GM18511 (cell line): Measurements from ENCODE around the gene NCOA7.
"Not testable (repeated sequence)": the region's sequence is repeated elsewhere in the genome, so short reads cannot be mapped to it uniquely, and the experiment has no call there.

ENCODE experiments used
- ATAC-seq: cut with Tn5 transposase; IDR thresholded peaks from one replicate; pipeline ENCODE4 v1.9.1; 2021; ENCODE audit warnings: mild to moderate bottlenecking, moderate library complexity; ENCODE audit not compliant: unreplicated experiment

Gene NCOA7

DNA sequence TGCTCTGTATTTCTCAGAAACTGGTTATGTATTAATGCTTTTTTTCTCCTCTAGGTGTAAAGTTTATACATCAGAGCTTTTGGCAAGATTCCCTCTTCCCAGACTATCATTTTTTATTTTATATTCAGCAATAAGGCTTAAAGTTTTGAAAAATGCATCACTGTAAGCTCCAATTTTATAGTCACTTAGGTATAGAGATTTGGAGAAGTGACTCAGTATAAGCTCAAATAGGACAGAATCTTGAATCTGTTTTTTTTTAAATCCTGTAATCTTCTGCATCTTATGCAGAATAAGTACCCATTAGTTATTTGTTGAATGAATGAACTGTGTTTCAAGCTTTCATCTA, 1.0 kb downstream of the NCOA7 start:
- ATAC-seq: no peak

DNA sequence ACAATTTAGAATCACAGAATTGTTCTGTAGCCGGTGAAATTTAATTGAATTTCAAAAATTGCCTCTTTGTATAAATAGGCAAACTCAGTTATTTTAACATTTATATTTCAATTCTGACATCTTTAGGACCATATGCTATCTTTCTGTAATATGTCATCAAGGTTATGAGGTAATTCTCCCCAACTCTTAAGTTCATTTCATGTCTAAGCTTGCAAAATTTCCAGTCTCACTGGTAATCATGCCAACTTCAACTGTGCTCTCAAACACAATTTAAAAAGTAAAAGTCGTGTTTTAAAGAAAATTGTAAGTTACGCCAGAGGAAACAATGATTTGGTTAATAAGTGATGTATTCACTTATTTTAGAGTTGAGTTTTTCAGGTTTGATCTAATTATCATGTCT, 1.4 kb downstream of the NCOA7 start:
- no peak for ATAC-seq

DNA sequence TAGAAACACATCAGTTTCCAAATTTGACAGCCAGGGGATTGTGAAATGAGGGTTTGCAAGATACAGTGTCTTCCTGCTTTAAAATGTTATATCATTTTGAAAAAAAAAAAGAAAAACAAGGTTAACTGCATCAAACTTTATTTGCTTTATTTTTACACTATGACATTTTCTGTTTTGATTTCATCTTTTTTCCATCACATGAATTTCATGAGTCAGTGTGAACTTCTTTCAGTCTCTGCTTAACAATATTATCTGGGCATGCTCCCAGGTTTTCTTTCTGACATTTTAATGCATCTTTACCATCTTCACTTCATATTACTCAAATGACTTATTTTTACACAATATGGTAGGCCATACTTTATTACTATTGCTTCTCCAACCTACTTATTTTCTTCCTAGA, 1.9 kb downstream of the NCOA7 start:
- no peak for ATAC-seq

DNA sequence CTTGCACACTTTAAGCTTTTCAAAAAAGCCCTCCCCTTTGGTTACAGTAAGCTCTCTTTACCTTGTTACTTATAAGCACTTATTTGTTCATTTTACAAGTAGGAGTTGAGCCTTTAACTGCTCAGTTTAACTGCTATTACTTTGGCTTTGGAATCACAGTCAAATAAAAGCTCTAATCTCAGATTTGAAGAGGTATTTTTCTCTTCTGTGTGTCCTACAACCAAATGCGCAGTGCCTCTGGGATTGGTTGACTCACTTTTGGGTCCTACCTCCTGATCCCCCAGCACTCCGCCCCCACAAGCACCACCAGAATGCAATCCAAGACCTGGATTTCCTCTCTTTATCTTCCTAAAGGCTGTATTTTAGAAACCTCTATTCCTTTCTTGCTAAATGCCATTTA, 2.5 kb downstream of the NCOA7 start:
- ATAC-seq: no peak

DNA sequence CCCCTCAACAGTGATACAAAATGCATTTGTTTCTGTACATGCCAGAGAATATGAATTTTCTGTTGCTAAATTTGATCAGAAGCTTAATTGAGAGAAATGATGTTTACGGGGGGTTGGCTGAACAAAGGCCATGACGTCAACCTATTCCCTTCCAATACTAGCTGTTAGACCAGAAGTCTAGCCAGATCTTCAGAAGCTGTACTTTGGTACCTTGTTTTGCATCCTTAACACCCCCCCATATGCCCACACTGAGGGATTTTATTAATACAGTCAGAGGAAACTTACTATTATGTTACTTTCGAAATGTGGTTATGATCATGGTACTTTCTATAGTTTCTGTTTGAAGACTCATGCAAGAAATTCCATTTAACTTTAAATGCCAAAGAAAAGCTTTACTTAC, 3.1 kb downstream of the NCOA7 start:
- ATAC-seq: peak; percentile 10

DNA sequence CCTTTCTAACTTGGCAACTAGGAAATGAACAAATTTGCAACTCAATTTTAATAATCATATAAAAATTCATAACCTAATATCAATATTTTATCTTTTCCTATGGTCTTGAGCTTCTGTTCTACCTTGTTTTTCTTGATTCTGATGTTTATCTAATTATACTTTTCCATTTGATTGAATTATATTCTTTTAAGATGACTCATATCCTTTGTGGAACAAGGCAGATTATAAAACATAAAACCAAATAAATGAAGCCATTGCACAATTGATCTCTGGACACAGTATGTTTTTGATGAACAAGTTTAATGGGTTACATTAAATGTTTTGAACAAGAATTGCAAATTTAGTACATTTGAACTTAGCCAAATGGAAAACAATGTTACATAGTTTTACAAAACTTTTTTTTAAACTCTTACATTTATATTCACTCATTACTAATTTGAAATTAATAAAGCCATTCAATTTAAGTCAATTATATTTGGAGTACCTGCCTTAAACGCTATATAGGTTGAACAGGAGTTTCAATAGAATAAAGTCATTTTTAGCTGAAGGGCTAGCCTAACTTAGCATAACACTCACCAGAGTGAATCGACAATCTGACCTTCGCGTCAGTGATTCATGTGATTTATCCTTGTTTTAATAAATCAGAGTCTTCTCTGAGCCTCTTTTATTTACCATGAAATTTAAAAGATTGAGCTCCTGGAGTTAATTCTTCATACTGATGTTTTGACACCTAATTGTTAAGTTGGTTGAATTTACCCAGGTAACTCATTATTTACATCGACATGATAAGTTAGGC, 3.8 kb downstream of the NCOA7 start:
- ATAC-seq: no peak

DNA sequence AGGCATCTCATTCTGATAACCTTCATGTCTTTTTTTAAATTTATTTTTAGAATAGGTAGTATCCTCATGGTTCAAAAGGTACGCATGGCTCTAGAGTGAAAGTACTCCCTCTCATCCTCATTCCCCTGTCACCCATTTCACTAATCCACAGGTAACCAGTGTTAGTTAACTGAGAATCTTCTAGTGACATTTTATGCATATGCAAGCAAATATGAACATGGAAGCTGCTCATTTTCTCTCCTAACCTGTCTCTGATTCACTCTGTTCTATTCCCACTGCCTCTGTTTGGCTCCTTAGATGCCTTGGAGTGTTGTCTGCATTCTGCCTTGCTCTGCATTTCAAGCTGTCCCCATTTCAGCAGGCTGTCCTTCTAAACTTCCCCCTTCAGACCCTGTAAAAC, 4.5 kb downstream of the NCOA7 start:
- ATAC-seq: no peak

DNA sequence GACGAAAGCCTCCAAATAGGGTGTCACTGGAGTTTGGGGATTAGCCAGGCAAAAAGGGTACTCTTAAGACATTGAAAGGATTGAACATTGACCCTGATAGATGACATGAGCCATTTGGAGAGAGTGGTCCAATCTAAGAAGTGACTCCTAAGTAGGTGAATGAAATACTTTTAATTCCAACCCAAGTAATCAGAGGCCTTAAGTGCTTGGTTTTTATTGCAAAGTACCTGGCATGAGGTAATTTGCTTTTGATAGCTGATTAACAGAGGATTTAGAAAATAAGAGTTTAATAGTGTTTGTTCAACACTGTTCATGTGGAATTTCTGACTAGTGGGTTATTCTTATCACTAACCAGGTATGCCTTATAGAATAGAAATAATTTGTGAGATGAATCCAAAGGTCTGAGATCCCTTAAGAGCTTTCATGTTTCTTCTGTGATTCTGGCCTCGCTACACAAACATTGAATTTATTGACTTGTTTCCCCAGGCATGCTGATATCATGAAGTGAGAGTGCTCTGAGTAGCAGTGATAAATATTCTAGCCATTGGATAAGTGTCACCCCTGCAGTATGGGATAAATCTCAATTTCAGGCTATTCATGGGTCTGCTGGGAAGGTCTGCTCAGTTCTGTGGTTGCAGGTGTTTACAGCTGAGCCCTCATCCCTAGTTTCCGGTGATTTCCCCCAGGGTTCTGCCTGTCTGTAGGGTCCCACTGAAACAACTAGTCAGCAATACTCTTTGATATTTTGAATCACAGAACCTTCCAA, 6.5 kb downstream of the NCOA7 start:
- ATAC-seq: no peak

DNA sequence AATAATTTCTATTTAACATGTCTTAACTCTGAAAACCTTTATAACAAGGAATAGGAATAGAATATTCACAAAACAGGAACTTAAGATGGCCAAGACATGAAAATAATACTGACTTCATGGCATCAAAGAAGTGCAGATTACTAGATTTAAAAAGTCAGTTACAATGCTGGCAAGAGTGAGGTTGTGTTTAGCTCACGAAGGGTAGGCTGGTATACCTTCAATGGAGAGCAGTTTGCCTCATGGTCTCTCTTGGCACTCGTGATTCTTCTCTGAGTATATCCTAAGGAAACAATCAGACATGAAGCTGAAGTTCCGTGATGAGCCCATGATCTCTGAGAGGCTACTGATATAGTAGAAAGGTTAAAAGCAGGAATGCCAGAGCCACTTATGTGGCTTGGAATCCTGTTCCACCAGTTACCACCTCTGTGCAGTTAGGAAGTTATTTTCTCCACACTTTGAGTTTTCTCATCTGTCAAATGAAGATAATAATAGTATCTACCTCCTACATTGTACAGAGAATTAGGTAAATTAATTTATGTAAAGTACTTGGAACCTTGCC, 7.2 kb downstream of the NCOA7 start:
- ATAC-seq: peak; percentile 22

DNA sequence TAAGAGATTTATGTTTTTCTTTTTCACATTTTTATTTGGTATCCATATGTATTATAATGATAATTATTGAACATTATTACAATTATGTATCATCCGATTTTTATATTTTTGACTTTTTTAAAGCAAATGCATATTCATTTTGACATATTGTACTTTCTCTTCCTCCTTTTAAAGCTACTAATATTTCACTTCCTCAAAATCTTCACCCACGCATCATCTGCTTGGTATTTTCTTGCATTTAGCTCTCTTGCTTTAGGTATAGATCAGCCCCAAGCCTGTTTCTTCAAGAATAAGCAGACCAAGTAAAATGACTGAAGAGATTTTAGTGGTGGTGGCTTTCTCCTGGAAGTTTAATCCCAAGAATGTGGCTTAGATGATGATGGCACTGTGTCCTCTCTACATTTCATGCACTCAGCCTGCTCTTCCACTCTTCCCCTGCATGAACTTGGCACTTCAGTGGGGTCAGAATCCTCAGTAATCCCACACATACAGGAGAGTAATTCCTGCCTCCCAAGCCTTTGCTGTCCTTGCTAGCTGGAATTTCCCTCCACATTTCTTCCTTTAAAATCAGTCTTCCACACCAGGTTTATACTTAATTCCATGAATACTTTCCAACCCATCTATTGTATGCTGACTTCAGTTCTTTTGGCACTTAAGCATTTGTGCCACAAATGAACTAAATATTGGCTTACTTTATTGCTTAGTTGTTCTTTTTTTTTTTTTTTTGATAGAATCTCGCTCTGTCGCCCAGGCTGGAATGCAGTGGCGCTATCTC, 8.2 kb downstream of the NCOA7 start:
- ATAC-seq: peak; percentile 86

DNA sequence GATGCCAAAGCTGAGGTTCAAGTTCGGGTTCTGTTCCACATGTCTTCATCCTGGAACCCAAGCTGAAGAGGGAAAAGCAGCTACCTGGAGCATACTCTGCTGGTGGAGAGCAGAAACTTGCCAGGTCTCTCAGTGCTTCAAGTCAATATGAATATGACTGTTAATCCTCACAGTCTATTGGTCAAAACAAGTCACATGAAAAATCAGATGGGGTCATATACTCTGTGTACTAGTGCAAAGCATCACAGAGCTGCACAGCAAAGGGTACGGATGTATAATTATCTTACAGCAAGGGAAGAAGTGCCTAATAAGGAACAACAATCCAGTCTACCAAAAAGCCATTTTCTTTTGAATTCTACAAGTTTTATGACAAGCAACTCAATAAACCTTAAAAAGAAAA, 11.6 kb downstream of the NCOA7 start:
- ATAC-seq: no peak

DNA sequence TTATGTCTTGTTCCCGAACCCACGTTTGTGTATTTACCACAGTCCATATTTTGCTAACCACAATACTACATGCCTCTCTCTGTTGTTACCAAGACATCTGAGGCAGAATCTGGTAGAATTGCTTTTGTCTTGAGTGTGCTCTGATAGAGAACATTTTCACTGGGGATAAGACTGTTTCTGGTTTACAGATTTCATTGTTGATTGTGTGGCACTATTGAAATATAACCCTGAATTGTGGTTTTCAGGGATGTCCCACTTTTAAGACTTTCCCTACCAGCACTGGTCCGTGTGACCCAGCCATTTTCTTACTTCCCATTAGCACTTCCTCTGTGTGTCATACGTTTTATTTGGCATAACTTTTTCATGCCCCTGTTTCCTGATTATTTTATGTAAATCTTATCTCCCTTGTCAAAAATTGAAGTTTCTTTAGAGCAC, 12.2 kb downstream of the NCOA7 start:
- no peak for ATAC-seq

DNA sequence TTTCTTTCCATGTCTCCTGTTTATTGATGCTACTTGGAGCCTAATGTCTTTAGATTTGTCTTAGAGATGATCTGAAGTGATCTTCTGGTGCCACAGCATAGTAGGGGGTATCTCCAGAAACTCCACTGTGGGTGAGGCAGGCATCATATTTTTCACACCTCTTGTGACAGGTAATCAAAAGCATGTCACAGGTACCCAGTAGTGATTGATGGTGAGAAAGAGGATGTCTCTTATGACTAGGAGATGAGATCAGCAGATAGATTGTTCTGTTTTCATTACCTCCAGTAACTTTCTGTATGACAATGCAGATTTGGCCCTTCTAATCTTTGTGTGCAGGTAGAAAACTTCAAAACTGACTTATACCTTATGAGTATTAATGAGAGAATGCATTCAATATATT, 13.5 kb downstream of the NCOA7 start:
- peak; percentile 72 for ATAC-seq

DNA sequence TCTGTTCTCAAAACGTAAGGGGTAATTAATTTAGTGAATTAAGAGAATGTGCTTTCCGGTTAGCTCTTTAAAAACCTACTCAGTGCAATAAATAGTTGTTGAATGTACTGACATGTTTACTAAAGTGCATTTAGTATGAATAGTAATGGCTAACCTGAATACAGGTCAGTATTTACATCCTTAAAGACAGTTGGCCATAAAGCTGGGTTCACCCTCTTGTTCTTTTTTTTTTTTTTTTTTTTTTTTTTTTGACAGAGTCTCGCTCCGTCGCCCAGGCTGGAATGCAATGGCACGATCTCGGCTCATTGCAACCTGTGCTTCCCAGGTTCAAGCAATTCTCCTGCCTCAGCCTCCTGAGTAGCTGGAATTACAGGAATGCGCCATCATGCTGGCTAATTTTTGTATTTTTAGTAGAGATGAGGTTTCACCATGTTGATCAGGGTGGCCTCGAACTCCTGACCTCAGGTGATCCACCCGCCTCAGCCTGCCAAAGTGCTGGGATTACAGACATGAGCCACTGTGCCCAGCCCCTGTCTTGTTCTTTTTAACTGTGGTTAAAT, 14.2 kb downstream of the NCOA7 start:
- ATAC-seq: not testable (repeated sequence)

DNA sequence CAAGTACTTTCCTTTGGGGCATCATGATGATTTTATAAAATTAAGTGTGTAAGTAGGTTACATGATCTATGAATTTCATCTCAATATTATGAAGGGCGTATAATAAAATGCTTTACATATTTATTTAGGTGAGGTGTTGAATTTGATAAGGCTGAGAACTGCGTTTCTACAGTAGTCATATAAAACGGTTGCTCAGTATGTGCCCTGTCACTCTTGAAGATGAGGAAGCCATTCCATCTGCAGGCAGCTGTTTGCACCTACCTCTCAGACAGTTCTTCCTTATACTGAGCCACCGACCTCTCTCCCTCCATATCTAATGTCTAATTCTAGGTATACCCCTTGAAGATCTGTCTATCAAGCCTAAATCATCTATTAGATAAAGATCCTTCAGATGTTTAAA, 16.1 kb downstream of the NCOA7 start:
- no peak for ATAC-seq

DNA sequence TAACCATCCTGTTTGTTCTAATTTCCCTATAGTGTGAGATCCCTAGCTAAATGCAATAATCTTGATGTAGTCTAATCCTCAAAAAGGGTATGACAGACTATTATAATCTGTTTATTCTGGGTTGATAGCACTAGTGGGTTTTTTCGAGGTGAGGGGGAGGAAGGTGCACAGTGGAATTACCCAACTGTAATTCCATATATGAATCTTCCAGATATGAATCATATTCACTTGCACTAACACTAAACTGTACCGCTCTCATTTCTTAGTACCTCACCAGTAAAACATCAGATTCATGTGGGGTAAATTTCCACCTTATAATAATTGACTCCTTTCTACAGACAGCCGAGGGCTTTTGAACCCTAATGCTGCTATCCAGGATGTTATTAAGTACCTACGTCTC, 16.5 kb downstream of the NCOA7 start:
- ATAC-seq: peak; percentile 31

DNA sequence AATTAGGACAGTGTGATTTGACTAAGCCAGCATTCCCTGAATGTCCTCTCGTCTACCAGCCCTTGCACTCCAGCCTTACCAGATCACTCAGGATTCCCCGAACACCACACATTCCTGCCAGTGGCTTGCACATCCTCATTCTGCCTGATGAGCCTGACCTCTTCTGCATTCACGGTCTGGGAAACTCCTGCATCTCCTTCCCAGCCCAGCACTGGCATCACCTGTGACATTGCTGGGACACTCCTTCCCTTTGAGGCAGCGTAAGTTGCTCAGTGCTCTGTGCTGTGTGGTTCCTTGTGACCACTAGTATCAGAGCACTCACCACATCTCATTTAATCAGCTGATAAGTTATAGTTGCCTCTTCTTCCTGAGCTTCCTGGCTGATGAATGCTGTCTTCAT, 17.3 kb downstream of the NCOA7 start:
- peak; percentile 23 for ATAC-seq

DNA sequence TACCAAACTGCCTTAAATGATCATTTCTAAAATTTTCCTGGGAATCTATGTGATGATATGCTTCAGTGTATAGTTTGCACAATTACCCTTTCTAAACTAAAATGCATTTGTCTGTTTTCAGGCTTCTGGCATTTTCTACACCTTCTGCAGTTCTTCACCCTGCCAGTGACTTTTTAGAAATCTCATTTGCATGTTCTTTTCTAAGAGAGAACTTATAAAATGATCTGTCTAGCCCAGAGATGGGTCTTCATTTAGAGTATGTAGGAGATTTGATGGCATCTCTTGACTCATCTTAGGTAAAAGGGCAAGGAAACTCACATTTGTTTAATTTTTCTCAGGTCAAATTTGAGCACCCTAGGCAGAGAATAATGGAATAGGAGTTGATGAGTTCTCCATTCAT, 17.8 kb downstream of the NCOA7 start:
- ATAC-seq: no peak

DNA sequence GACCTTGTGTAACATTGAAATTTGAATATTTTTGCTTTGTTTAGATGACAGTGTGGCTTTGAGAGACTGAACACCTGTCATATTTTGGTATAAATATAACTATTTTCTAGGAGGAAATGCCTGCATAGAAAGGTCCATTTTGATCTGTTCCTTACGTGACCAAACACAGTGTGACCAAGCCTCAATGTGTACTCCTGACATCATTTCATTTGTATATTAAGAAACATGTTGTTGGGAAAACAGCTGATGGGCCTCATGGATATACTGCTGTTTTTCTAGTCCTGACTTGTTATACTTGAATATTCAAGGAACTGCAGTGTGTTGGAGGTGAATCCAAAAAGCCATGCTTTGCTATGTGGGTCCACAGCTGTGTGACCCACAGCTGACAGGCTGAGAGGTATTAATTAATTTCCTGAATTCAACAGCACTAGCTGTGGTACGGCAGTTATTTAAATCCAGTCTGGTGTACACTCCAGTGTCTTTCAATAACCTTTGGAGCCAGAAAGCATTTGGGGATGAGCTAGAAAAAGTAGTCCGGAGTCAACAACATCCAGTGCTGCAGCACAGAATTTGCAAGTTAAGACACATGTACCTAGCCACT, 18.9 kb downstream of the NCOA7 start:
- ATAC-seq: no peak

DNA sequence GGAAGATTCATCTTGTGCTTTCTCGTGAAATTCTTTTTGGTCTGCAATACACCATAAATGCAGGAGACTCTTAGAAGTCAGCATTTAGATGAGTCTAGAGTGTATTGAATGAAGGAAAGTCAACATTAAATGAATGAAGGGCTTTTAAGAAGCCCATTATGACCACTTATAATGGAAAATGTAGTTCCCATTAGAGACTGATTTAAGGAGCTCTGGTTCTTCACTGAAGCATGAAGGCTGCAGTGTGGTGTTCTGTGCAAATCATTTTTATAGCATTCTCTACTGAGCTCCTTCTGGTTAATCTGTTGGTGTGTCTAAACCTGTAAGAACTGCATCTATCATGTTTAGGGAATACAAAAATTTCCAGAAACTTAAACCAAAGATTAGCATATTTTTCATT, 19.7 kb downstream of the NCOA7 start:
- no peak for ATAC-seq

DNA sequence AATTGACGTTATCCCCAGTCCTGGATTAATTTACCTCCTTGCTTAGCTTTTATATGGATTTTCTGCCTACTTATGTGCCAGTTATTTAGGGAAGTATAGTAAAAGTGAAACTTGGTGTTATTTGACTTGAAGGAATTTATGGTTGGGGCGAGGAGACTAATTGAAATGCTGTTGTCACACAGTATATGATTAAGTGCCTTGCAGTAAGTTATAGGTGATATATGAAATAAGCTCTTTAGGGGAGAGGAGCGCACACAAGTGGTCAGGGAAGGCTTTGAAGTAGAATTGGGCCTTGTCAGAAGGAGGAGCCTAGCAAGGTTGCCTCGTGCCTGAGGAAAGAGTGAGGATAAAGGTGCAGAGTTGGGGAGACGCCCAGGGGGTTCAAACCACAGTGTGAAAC, 20.5 kb downstream of the NCOA7 start:
- ATAC-seq: no peak
